Thymus (tissue), 11 donors: ENCODE results near the gene GRIK3. TPM values are rescaled to one million over a fixed set of nuclear protein-coding genes. Genes with fewer than 3 reads are reported as not detected.
"Not testable (repeated sequence)": the region's sequence is repeated elsewhere in the genome, so short reads cannot be mapped to it uniquely, and the experiment has no call there.

Experiments
- DNase-seq, 9 donors: peaks; one replicate each; pipeline ENCODE4 v3.0.0-alpha.2; 2013; ENCODE audit warnings: low spot score in 9 of 9, low read depth in 6 of 9, missing footprints in 1 of 9
- H3K27ac ChIP-seq, 2 donors: one replicate each; pipeline ENCODE4 v1.5.1; 2013; ENCODE audit warnings: control low read depth in 1 of 2, low read depth in 1 of 2, low read length in 1 of 2, mild to moderate bottlenecking in 1 of 2, moderate library complexity in 1 of 2
- H3K27me3 ChIP-seq, 2 donors: one replicate each; pipeline ENCODE4 v1.5.1; 2013; ENCODE audit warnings: low read length in 1 of 2; ENCODE audit not compliant: control insufficient read depth in 2 of 2, insufficient read depth in 1 of 2
- H3K36me3 ChIP-seq, 2 donors: one replicate each; pipeline ENCODE4 v1.5.1; 2013; ENCODE audit warnings: low read length in 1 of 2, mild to moderate bottlenecking in 1 of 2, moderate library complexity in 1 of 2; ENCODE audit not compliant: control insufficient read depth in 2 of 2, insufficient read depth in 2 of 2
- H3K4me1 ChIP-seq, 2 donors: one replicate each; pipeline ENCODE4 v1.5.1; 2013; ENCODE audit warnings: low read length in 2 of 2; ENCODE audit not compliant: control insufficient read depth in 2 of 2, insufficient read depth in 2 of 2
- H3K4me3 ChIP-seq, 2 donors: one replicate each; pipeline ENCODE4 v1.5.1; 2013; ENCODE audit warnings: low read length in 2 of 2, control low read depth in 1 of 2, mild to moderate bottlenecking in 1 of 2
- H3K9me3 ChIP-seq, 2 donors: one replicate each; pipeline ENCODE4 v1.5.1; 2013; ENCODE audit warnings: low read length in 1 of 2, mild to moderate bottlenecking in 1 of 2; ENCODE audit not compliant: control insufficient read depth in 2 of 2, insufficient read depth in 1 of 2
- WGBS: extraction: QIAGEN DNeasy Blood & Tissue Kit; methylation state at CpG from one replicate; pipeline ENCODE4 v1.1.7; 2013; 5-methylcytosine and 5-hydroxymethylcytosine counted together
- polyA plus RNA-seq: library from polyadenylated mRNA; stranded (reverse); fragments of 200-250 nt; gene quantifications from one replicate; pipeline ENCODE4 v1.2.3, GENCODE V29; 2013
- total RNA-seq: library from RNA; stranded (reverse); fragments of 120-200 nt; gene quantifications from one replicate; pipeline ENCODE4 v1.2.4, GENCODE V29; 2013
- donor health status: healthy.

GRIK3 gene
- total and polyA plus RNA-seq, 2 donors: 0.05 to 0.16 TPM

DNA sequence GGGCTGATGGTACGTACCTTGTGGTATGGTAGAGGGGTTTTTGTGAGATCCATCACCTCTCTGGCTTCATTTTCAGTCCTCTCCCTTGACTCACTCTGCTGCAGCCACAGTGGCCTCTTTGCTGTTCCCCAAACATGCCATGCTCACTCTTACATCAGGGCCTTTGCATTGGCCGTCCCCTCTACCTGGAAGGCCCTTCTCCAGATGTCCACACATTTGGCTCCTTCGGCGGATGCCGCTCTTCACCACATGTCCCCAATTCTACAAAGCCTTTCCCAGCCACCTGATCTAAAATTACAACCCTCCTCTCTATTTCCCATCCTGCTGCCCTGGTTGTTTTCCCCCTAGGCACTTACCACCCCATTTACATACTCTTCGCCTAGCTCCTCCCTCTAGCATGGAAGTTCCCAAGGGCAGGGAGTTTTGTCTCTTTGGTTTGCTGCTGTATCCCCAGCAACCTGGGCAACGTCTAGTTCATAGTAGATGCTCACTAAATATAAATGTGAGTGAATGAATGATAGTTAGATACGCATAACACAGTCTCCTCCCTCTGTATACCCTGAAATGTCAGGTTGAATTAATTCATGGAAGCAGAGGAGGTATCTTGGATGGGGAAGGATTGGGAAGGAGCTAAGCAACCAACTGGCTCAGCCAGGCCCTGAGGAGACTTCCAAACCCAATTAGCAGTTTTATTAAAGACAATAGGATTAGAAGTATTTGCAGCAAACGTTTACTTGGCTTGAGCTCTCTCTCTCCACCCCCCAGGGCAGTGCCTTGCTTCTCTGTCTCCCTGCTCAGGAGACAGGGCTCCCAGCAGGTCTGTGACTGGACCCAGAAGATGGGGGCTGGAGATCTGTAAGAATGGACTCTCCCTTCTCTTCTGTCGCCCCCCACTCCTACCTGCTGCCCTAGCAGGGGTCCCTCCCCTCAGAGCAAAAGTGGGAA lies 264.2 kb downstream of the GRIK3 start:
- Histone ChIP-seq H3K36me3 (no peaks in the 10 kb centered on the region), H3K9me3 (no peaks in the 10 kb centered on the region), H3K4me3 (no peak overlapping the region), H3K27me3 (peaks cover 6 to 29% of the 10 kb centered on the region in 2 donors), H3K4me1 (no peaks in the 10 kb centered on the region), H3K27ac (no peak overlapping the region)
- 56% methylated on average over 10 of the region's 10 CpGs for WGBS
- DNase-seq: no peak

- no peaks in the 10 kb centered on the region for H3K4me1 ChIP-seq
- no peak overlapping the region for H3K27ac ChIP-seq
- no peak for DNase-seq
- no peak overlapping the region for H3K4me3 ChIP-seq
- 85% methylated on average over 14 of the region's 14 CpGs for WGBS
- peaks cover 6 to 25% of the 10 kb centered on the region in 2 donors for H3K27me3 ChIP-seq
- H3K36me3 ChIP-seq: no peaks in the 10 kb centered on the region
- no peaks in the 10 kb centered on the region for H3K9me3 ChIP-seq
Measured at GRCh38 chr1:36768486-36769178, 265.7 kb downstream of the GRIK3 start.

GRCh38 chr1:36767429-36767828 lies 266.9 kb downstream of the GRIK3 start:
- not testable (repeated sequence) for H3K27ac ChIP-seq, DNase-seq, H3K36me3 ChIP-seq, H3K4me1 ChIP-seq, H3K9me3 ChIP-seq, H3K4me3 ChIP-seq
- 96% methylated on average over 1 of the region's 4 CpGs for WGBS
- peaks cover 6 to 20% of the 10 kb centered on the region in 2 donors for H3K27me3 ChIP-seq

DNA sequence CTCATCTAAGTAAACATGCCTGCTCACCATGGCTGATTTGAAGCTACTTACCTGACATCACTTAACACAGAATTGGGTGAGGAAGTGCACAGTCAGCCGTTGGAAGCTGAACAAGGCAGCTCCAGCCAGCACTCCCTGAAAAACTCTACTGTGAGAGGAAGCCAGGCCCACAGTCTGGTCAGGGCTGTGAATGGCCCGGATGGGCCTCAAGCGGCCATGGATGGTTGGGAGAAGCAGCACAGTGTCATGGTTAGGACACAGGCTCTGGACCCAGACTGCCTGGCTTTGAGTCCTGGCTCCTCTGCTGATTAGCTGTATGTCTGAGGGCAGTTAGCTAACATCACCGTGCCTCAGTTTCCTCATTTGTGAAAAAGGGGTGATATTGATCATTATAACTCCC lies 267.8 kb downstream of the GRIK3 start:
- no peaks in the 10 kb centered on the region for H3K4me1 ChIP-seq
- WGBS: 47% methylated on average over 4 of the region's 4 CpGs
- no peak overlapping the region for H3K4me3 ChIP-seq

GRCh38 chr1:36765785-36766300 lies 268.5 kb downstream of the GRIK3 start:
- WGBS: 72% methylated on average over 5 of the region's 5 CpGs
- Histone ChIP-seq H3K27ac (no peak overlapping the region), H3K9me3 (no peaks in the 10 kb centered on the region), H3K27me3 (peaks cover 4 to 7% of the 10 kb centered on the region in 2 donors), H3K4me3 (no peak overlapping the region), H3K4me1 (no peaks in the 10 kb centered on the region), H3K36me3 (no peaks in the 10 kb centered on the region)
- no peak for DNase-seq

More for the DNA sequence above, 267.8 kb downstream of the GRIK3 start:
- peaks cover 4 to 13% of the 10 kb centered on the region in 2 donors for H3K27me3 ChIP-seq
- no peak for DNase-seq
- no peaks in the 10 kb centered on the region for H3K36me3 ChIP-seq
- H3K27ac ChIP-seq: no peak overlapping the region
- no peaks in the 10 kb centered on the region for H3K9me3 ChIP-seq

GRCh38 chr1:36764798-36765197 lies 269.5 kb downstream of the GRIK3 start:
- Histone ChIP-seq H3K9me3 (no peaks in the 10 kb centered on the region), H3K4me1 (no peaks in the 10 kb centered on the region), H3K4me3 (no peak overlapping the region), H3K27ac (no peak overlapping the region), H3K27me3 (peaks cover 3% of the 10 kb centered on the region in 2 donors), H3K36me3 (no peaks in the 10 kb centered on the region)
- no peak for DNase-seq
- 31% methylated on average over 2 of the region's 2 CpGs for WGBS

- no peak overlapping the region for H3K27ac ChIP-seq
- DNase-seq: no peak
- 95% methylated on average over 10 of the region's 10 CpGs for WGBS
- H3K4me3 ChIP-seq: no peak overlapping the region
- no peaks in the 10 kb centered on the region for H3K9me3 ChIP-seq
- peaks cover 0 to under 1% of the 10 kb centered on the region in 2 donors for H3K27me3 ChIP-seq
- H3K4me1 ChIP-seq: no peaks in the 10 kb centered on the region
- no peaks in the 10 kb centered on the region for H3K36me3 ChIP-seq
Measured at GRCh38 chr1:36763771-36764170, 270.5 kb downstream of the GRIK3 start.

DNA sequence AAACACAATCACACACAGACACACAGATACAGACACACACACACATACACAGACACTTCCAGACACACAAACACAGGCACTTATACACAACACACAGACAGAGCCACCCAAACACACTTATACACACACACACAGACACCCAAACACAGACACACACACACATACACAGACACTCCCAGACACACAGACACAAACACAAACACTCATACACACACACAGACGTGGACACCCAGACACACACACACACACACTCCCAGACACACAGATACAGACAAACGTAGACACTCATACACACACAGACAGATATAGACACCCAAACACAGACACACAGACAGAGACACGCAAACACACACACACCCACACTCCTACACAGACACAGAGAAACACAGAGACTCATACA lies 272.1 kb downstream of the GRIK3 start:
- Histone ChIP-seq H3K27me3 (no peaks in the 10 kb centered on the region), H3K27ac (no peak overlapping the region), H3K36me3 (no peaks in the 10 kb centered on the region), H3K4me3 (no peak overlapping the region), H3K9me3 (no peaks in the 10 kb centered on the region), H3K4me1 (no peaks in the 10 kb centered on the region)
- DNase-seq: no peak
- 88% methylated on average over 3 of the region's 3 CpGs for WGBS

- Histone ChIP-seq H3K36me3 (no peaks in the 10 kb centered on the region), H3K4me3 (no peak overlapping the region), H3K4me1 (no peaks in the 10 kb centered on the region), H3K9me3 (no peaks in the 10 kb centered on the region), H3K27me3 (no peaks in the 10 kb centered on the region), H3K27ac (no peak overlapping the region)
- DNase-seq: no peak
Measured at GRCh38 chr1:36761113-36761512, 273.2 kb downstream of the GRIK3 start.
